Uterus (tissue), 4 donors: ENCODE measurements around the gene IKZF3. TPM values are rescaled to one million over a fixed set of nuclear protein-coding genes. Genes with fewer than 3 reads are reported as not detected.

Source experiments
- DNase-seq, 2 donors: peaks; one replicate each; pipeline ENCODE4 v3.0.0-alpha.2; 2019 to 2020
- H3K27ac ChIP-seq, 2 donors: fragments of 200-600 bp; sonication (generic); 1 replicate in 1 of 2; 2 replicates in 1 of 2; pipeline ENCODE4 v1.5.1; 2016 to 2018
- H3K27me3 ChIP-seq, 2 donors: fragments of 200-600 bp; sonication (generic); one replicate each; pipeline ENCODE4 v1.5.1; 2018 to 2019; ENCODE audit warnings: control low read depth in 1 of 2
- H3K36me3 ChIP-seq, 2 donors: fragments of 200-600 bp; sonication (generic); one replicate each; pipeline ENCODE4 v1.5.1; 2019; ENCODE audit warnings: control low read depth in 1 of 2
- H3K4me1 ChIP-seq, 2 donors: fragments of 200-600 bp; sonication (generic); one replicate each; pipeline ENCODE4 v1.5.1; 2018 to 2019; ENCODE audit warnings: control low read depth in 1 of 2
- H3K4me3 ChIP-seq, 2 donors: fragments of 200-600 bp; sonication (generic); 1 replicate in 1 of 2; 2 replicates in 1 of 2; pipeline ENCODE4 v1.5.1; 2018 to 2019; ENCODE audit warnings: mild to moderate bottlenecking in 1 of 2
- H3K9me3 ChIP-seq, 2 donors: fragments of 200-600 bp; sonication (generic); one replicate each; pipeline ENCODE4 v1.5.1; 2019; ENCODE audit warnings: control low read depth in 1 of 2
- POLR2A ChIP-seq, 2 donors: fragments of 450-650 bp; IDR thresholded peaks; one replicate each; pipeline ENCODE4 v1.6.1; 2016; ENCODE audit warnings: antibody characterized with exemption in 2 of 2, mild to moderate bottlenecking in 1 of 2, moderate library complexity in 1 of 2
- intact Hi-C: fragments of 100-400 bp; cut with DNase I; formaldehyde crosslinking; loops from one replicate; pipeline ENCODE4 v1.15.1; 2023; ENCODE audit warnings: low total_unique reads
- total RNA-seq, 4 donors: library from RNA; depleted of rRNA in 3 of 4; stranded (reverse); fragments of >200 nt in 3 of 4; gene quantifications; one replicate each; pipeline versions ENCODE4 v1.1.0 to v1.2.4, GENCODE V29; 2014 to 2023
- TF ChIP-seq, protein P1 (sequence below), 4 experiments: fragments of 200-600 bp in 2 of 4; fragments of 450-650 bp in 2 of 4; sonication (generic) in 2 of 4; IDR thresholded peaks; one replicate each; pipeline ENCODE4 v1.5.1; 2016 to 2019; ENCODE audit warnings: antibody characterized with exemption in 4 of 4, mild to moderate bottlenecking in 2 of 4, moderate library complexity in 1 of 4
- donor health status: DM: yes; HTN: yes; CAD: no.

The IKZF3 gene
- total RNA-seq, 4 donors from 2014 or later: 0.88 to 2.1 (median 1.6) TPM

DNA sequence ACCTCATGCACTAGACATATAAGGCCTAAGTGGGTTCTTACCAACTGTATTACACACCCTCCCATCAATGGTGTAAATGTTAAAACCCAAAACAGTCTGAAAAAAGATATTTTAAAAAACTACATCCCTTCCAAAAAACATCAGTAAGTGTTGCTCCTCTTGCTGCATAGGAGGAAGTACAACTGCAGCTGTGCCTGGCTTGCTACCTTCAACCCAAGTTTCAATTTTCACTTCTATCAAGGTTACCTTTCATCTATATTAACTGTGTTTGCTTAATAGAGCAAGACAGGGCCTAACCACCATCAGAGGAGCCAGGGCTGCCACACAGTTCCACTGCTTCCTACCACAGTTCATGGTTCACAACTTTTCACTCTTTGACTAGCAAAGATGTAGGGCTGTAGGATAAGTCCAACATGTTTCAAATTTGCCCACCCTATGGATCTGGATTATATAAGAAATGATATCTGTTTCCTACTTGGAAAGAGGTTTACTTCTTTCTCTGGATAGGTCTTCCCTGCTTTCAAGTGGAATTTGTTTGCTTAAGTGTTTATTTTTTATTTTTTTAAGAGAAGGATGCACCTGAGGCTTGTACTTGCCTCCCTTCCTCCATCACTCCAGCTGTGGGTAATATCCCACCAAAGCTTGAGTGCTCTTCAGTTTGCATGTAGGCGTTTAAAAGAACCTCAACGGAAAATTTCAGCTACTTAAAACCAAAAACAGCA is 69.7 kb downstream of the IKZF3 start:
- no peak for DNase-seq
- no peaks in the 10 kb centered on the region for H3K4me1 ChIP-seq
- no peak overlapping the region for H3K27ac ChIP-seq
- no peaks in the 10 kb centered on the region for H3K27me3 ChIP-seq
- intact Hi-C loops: no loop called here
- H3K9me3 ChIP-seq: no peaks in the 10 kb centered on the region
- no peak overlapping the region for H3K4me3 ChIP-seq
- TF ChIP-seq POLR2A (IDR thresholded peaks at IDR 0.05): no peak
- TF ChIP-seq, protein P1, sequence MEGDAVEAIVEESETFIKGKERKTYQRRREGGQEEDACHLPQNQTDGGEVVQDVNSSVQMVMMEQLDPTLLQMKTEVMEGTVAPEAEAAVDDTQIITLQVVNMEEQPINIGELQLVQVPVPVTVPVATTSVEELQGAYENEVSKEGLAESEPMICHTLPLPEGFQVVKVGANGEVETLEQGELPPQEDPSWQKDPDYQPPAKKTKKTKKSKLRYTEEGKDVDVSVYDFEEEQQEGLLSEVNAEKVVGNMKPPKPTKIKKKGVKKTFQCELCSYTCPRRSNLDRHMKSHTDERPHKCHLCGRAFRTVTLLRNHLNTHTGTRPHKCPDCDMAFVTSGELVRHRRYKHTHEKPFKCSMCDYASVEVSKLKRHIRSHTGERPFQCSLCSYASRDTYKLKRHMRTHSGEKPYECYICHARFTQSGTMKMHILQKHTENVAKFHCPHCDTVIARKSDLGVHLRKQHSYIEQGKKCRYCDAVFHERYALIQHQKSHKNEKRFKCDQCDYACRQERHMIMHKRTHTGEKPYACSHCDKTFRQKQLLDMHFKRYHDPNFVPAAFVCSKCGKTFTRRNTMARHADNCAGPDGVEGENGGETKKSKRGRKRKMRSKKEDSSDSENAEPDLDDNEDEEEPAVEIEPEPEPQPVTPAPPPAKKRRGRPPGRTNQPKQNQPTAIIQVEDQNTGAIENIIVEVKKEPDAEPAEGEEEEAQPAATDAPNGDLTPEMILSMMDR (IDR thresholded peaks at IDR 0.05): no peak
- H3K36me3 ChIP-seq: no peaks in the 10 kb centered on the region

DNA sequence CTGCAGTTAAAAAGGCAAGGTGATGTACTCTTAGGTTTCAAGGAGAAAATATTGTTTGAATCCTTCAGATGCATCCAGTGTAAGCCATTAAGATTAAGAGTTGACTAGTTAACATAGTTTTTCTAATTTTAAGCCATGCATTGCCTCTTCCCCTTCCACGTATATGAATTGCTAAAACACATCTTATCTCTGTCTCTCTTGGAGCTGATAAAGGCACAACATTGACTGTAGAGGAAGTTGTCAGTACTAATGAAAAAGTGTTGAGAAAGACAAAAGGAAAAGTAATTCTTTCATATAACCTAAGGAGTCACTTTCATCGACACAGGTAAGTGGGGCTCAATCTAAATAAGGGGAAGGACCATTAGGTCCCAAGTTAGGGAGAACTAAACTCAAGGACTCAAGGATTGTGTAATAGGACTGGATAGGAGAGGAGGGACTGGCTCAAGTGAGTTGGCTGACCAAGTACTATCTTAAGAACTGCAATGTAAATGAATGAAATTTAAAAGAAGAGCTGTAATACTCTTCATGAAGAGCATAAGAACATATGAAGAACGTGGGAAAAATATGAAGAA is 70.7 kb downstream of the IKZF3 start:
- Histone ChIP-seq H3K4me3 (no peak overlapping the region), H3K27me3 (no peaks in the 10 kb centered on the region), H3K36me3 (no peaks in the 10 kb centered on the region), H3K9me3 (no peaks in the 10 kb centered on the region), H3K4me1 (no peaks in the 10 kb centered on the region), H3K27ac (no peak overlapping the region)
- TF ChIP-seq, protein P1 (IDR thresholded peaks at IDR 0.05): no peak
- TF ChIP-seq POLR2A (IDR thresholded peaks at IDR 0.05): no peak
- DNase-seq: no peak
- intact Hi-C loops: no loop called here

DNA sequence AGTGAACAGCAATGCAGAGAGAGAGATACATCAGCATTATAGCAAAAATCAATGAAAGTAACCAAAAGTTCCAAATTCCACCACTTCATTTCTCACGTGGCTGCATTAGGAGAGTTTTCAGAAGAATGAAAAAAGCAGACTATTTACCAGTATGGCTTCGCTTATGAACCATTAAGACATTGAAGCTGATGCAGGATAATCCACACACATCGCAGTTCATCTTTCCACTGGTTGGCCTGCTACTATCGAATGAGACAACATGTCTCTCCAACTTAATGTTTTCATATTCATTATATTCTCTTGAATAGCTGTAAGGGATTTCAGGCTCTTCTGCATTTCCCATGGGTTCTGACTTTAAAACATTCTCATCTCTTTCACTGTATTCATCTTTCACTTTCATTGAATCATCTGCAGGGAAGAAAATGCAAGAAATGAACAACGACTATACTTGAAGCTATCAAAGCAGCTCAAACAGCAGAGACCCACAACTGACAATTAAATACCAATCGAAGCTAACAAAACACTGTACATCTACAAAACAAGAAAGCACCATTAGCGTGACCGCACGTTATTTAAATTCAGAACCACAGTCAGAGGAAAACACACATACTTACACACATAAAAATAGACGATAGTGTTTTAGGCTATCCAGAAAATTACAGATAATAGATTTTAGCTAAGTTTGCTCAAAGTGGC is 71.4 kb downstream of the IKZF3 start:
- DNase-seq: no peak
- no peaks in the 10 kb centered on the region for H3K4me1 ChIP-seq
- no peak overlapping the region for H3K4me3 ChIP-seq
- intact Hi-C loops: no loop called here
- no peaks in the 10 kb centered on the region for H3K9me3 ChIP-seq
- TF ChIP-seq, protein P1 (IDR thresholded peaks at IDR 0.05): no peak
- TF ChIP-seq POLR2A (IDR thresholded peaks at IDR 0.05): no peak
- no peak overlapping the region for H3K27ac ChIP-seq
- H3K27me3 ChIP-seq: no peaks in the 10 kb centered on the region
- no peaks in the 10 kb centered on the region for H3K36me3 ChIP-seq

DNA sequence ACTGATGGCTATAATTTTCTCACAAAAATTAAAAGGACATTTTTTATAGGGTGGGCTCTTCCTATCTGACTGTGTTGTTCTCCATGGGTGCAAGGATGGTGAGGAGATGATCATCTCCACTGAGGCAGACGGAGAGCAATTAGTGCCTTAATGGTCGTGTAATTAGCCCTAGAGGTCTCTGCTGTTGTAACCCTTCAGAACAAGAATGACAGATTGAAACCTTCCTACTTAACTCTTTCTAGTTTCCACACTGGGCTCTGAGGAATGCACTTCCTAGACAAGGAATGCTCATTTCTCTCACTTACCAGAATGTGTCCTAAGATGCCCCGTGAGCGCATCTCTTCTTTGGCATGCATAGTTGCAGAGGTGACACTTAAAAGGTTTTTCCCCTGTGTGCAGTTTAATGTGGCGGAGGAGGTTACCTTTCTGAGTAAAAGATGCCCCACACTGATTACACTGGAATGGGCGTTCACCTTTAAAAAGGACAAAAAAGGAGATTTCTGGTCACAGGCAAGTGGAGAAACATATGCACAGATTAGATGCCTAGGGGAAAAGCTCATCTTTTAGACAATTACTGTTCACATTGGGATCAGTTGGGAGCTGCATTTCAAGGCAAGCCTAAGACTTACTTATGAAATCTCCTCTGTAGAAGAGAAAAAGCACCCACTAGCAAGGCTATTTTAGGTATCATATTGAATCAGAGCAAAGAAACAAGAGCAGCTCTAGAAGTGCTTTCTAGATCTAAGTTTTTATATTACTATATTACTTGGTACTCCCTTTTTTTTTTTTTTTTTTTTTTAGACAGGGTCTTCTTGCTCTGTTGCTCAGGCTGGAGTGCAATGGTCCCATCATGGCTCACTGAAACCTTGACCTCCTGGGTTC is 72.8 kb downstream of the IKZF3 start:
- no peaks in the 10 kb centered on the region for H3K9me3 ChIP-seq
- intact Hi-C loops: no loop called here
- no peaks in the 10 kb centered on the region for H3K36me3 ChIP-seq
- no peak for TF ChIP-seq POLR2A (IDR thresholded peaks at IDR 0.05)
- TF ChIP-seq, protein P1 (IDR thresholded peaks at IDR 0.05): no peak
- H3K27me3 ChIP-seq: no peaks in the 10 kb centered on the region
- no peak overlapping the region for H3K27ac ChIP-seq
- H3K4me3 ChIP-seq: no peak overlapping the region
- H3K4me1 ChIP-seq: no peaks in the 10 kb centered on the region
- no peak for DNase-seq
